Measurements from ENCODE around the gene KIF4B. TPM values are rescaled to one million over a fixed set of nuclear protein-coding genes. Genes with fewer than 3 reads are reported as not detected.
"Not testable (repeated sequence)": the region's sequence is repeated elsewhere in the genome, so short reads cannot be mapped to it uniquely, and the experiment has no call there.

Gene KIF4B
- total RNA-seq, 6 donors from 2014 or later, result 0.07 to 0.30 (median 0.12) TPM; not detected in 2

DNA sequence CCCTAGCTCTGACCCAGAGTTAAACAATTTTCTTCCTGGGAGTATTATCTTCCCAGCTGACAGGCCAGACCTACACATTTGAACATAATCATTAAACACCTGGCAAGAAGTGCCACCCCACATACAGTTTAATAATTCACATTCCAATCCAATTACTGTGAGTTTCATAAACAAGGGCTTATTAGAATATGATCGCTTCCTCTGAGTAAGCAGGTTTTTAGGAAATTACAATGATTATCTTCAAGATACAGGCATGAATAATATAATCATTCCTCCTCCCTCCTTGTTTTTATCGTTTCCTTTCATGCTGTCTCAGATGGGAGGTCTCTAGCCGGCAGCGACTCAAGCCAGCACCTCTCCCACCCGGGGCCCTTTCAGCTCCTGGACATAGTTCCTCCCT, 15.8 kb upstream of the KIF4B start:
- Histone ChIP-seq H3K36me3 (no peaks in the 10 kb centered on the region), H3K27me3 (no peaks in the 10 kb centered on the region), H3K9me3 (no peaks in the 10 kb centered on the region), H3K4me3 (no peak overlapping the region), H3K4me1 (peaks cover 0 to 6% (median 0%) of the 10 kb centered on the region in 4 donors), H3K27ac (no peak overlapping the region)
- DNase-seq (no peak), ATAC-seq (ENCODE audit: low FRiP score in 2 of 2) (no peak)
- TF ChIP-seq POLR2AphosphoS5 (IDR thresholded peaks at IDR 0.05), result no peak
- TF ChIP-seq, protein P1, sequence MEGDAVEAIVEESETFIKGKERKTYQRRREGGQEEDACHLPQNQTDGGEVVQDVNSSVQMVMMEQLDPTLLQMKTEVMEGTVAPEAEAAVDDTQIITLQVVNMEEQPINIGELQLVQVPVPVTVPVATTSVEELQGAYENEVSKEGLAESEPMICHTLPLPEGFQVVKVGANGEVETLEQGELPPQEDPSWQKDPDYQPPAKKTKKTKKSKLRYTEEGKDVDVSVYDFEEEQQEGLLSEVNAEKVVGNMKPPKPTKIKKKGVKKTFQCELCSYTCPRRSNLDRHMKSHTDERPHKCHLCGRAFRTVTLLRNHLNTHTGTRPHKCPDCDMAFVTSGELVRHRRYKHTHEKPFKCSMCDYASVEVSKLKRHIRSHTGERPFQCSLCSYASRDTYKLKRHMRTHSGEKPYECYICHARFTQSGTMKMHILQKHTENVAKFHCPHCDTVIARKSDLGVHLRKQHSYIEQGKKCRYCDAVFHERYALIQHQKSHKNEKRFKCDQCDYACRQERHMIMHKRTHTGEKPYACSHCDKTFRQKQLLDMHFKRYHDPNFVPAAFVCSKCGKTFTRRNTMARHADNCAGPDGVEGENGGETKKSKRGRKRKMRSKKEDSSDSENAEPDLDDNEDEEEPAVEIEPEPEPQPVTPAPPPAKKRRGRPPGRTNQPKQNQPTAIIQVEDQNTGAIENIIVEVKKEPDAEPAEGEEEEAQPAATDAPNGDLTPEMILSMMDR (IDR thresholded peaks at IDR 0.05), result no peak
- TF ChIP-seq EP300 (IDR thresholded peaks at IDR 0.05), result peak in 1 of 4 donors; percentile 28
- TF ChIP-seq POLR2A (IDR thresholded peaks at IDR 0.05), result no peak
- 35 to 67% methylated on average over 5 of the region's 5 CpGs for WGBS, 2 donors

DNA sequence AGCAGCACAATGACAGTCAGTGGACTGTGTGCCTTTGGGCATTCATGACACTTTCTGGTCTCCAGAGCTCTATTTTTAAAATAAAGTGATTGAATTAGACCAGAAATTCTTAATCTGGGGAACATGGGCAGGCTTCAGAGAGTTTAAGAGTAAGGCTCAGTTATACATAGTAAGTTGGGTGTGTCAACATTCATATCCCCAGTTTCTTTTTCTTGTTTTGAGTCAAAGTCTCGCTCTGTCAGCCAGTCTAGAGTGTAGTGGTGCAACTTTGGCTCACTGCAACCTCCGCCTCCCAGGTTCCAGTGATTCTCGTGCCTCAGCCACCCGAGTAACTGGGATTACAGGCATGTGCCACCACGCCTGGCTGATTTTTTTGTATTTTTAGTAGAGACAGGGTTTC, 13.7 kb upstream of the KIF4B start:
- ATAC-seq (ENCODE audit: low FRiP score in 2 of 2) (no peak), DNase-seq (no peak)
- TF ChIP-seq POLR2A (IDR thresholded peaks at IDR 0.05) (no peak), POLR2AphosphoS5 (IDR thresholded peaks at IDR 0.05) (no peak), EP300 (IDR thresholded peaks at IDR 0.05) (no peak)
- TF ChIP-seq, protein P1 (IDR thresholded peaks at IDR 0.05), result no peak
- no peak overlapping the region for H3K27ac ChIP-seq
- WGBS, 2 donors, result 82 to 84% methylated on average over 5 of the region's 5 CpGs
- H3K36me3 ChIP-seq, result no peaks in the 10 kb centered on the region
- H3K4me3 ChIP-seq, result no peak overlapping the region
- no peaks in the 10 kb centered on the region for H3K9me3 ChIP-seq
- H3K27me3 ChIP-seq, result no peaks in the 10 kb centered on the region
- peaks cover 0 to 6% (median 0%) of the 10 kb centered on the region in 4 donors for H3K4me1 ChIP-seq

- Histone ChIP-seq H3K4me1 (peaks cover 0 to 6% (median 0%) of the 10 kb centered on the region in 4 donors), H3K27ac (no peak overlapping the region), H3K27me3 (no peaks in the 10 kb centered on the region), H3K4me3 (no peak overlapping the region), H3K9me3 (no peaks in the 10 kb centered on the region), H3K36me3 (no peaks in the 10 kb centered on the region)
- WGBS, 2 donors, result 91 to 93% methylated on average over 4 of the region's 4 CpGs
- DNase-seq (no peak), ATAC-seq (ENCODE audit: low FRiP score in 2 of 2) (no peak)
- TF ChIP-seq EP300 (IDR thresholded peaks at IDR 0.05) (no peak), POLR2A (IDR thresholded peaks at IDR 0.05) (no peak), POLR2AphosphoS5 (IDR thresholded peaks at IDR 0.05) (no peak)
- TF ChIP-seq, protein P1 (IDR thresholded peaks at IDR 0.05), result no peak
Observed at GRCh38 chr5:155001523-155001922, 12.0 kb upstream of the KIF4B start.

GRCh38 chr5:155002722-155003121, 10.8 kb upstream of the KIF4B start:
- H3K9me3 ChIP-seq; H3K4me3 ChIP-seq; H3K36me3 ChIP-seq; H3K4me1 ChIP-seq; H3K27ac ChIP-seq; H3K27me3 ChIP-seq; ATAC-seq (ENCODE audit: low FRiP score in 2 of 2); DNase-seq: not testable (repeated sequence)
- WGBS, 2 donors, result 88% methylated on average over 4 of the region's 4 CpGs

DNA sequence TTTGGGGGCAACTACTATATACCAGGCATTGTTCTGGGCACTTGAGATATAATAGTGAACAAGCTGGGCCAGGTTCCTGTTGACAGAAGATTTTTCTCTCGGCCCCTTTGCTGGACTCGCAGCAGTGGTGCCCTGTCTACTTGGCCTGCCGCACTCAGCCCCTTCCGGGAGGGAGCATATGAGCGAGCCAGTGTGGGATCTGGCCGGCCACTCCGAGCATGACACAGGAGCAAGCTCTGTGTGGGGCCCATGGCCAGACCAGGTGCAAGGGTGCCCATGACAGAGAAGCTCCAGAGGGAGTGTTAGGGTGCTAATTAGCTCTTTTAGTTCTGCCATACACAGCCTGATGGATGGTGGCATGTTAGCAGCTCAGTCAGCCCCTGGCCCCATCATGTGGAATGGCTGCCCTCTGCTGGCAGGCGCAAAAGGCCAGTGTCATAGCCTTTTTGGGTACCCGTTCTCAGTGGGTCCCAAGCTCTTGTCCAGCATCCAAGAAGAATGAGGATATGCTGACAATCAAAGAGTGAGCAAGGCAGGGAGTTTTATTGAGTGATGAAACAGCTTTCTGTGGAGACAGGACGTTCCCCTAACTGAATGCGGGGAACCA, 9.3 kb upstream of the KIF4B start:
- Histone ChIP-seq H3K27me3 (no peaks in the 10 kb centered on the region), H3K4me3 (no peak overlapping the region), H3K36me3 (no peaks in the 10 kb centered on the region), H3K9me3 (no peaks in the 10 kb centered on the region), H3K4me1 (no peaks in the 10 kb centered on the region), H3K27ac (no peak overlapping the region)
- TF ChIP-seq, protein P1 (IDR thresholded peaks at IDR 0.05), result peak in 5 of 6 experiments; percentile 26 to 54 (median 41)
- TF ChIP-seq POLR2AphosphoS5 (IDR thresholded peaks at IDR 0.05), result no peak
- peak in 1 of 2 donors; percentile 34 for DNase-seq
- peak in 1 of 2 donors; percentile 61 for ATAC-seq (ENCODE audit: low FRiP score in 2 of 2)
- 74 to 86% methylated on average over 5 to 11 of the region's 11 CpGs for WGBS, 2 donors

DNA sequence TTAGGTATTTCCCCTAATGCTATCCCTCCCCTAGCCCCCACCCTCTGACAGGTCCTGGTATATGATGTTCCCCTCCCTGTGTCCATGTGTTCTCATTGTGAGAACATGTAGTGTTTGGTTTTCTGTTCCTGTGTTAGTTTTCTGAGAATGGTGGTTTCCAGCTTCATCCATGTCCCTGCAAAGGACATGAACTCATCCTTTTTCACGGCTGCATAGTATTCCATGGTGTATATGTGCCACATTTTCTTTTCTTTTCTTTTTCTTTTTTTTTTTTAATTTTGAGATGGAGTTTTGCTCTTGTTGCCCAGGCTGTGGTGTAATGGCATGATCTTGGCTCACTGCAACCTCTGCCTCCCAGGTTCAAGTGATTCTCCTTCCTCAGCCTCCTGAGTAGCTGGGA, 7.3 kb upstream of the KIF4B start:
- H3K4me3 ChIP-seq; DNase-seq; H3K9me3 ChIP-seq; H3K36me3 ChIP-seq; H3K4me1 ChIP-seq; H3K27ac ChIP-seq; H3K27me3 ChIP-seq; ATAC-seq (ENCODE audit: low FRiP score in 2 of 2): not testable (repeated sequence)
- 100% methylated on average over 1 of the region's 1 CpG for WGBS, 2 donors
